DOHH2 (cell line): ENCODE data around the gene RGS7.

Experiments
- CTCF ChIP-seq: fragments of 200-600 bp; sonication (generic); IDR thresholded peaks from one replicate; pipeline ENCODE4 v1.5.1; 2014; ENCODE audit warnings: antibody characterized with exemption, mild to moderate bottlenecking, low read depth, low read length; ENCODE audit not compliant: poor library complexity, severe bottlenecking
- EZH2phosphoT487 ChIP-seq: fragments of 200-600 bp; sonication (generic); IDR thresholded peaks from 2 replicates; pipeline ENCODE4 v1.6.1; 2017; ENCODE audit warnings: borderline replicate concordance, mild to moderate bottlenecking, antibody characterized with exemption, low read length, moderate library complexity, mixed read lengths

- TF ChIP-seq CTCF (no peak), EZH2phosphoT487 (no peak)
Measured at GRCh38 chr1:240804475-240804874, 552.5 kb downstream of the RGS7 start.
